ENCODE results near the gene ENOX2.

ENOX2 gene

DNA sequence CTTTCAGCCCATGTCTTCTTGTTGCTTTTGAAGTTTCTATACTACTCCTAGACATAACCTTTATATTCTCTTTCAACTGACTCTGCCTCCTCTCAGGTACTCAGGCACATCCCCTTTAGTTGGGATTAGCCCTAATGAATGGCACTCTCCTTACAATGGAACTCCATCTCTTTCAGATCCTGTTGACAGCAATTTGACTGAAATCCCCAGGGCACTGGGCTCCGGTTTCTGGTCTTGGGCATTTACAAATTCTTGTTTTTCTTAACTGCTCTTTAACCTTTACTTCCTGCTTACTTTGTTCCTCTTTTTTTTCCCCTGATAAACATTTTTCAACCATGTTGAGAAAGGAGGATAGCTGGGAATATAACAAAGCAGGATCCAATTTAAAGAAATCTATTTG is 68.9 kb downstream of the ENOX2 start:
- no peaks in the 10 kb centered on the region for H3K9me3 ChIP-seq (ENCODE audit: insufficient read depth, low read depth, low read length)

DNA sequence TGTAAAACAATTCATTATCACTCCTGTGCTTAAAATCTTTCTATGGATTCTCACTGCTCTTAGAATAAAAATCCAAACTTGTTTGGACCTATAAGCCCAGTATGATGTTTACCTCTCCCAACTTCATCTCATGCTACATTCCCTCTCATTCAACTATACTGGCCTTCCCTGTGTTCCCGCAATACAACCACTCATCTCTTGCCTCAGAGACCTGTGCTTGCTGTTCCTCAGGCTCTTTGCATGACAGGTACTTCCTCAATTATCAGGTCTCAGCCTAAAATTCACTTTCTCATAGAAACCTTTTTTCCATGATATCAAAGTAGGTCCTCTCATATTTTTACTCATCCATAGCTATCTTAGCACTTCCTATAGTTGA is 71.7 kb downstream of the ENOX2 start:
- H3F3A ChIP-seq (ENCODE audit: low read depth) = no peaks in the 10 kb centered on the region
- no peak overlapping the region for H3K9ac ChIP-seq (ENCODE audit: low read depth, low read length, poor library complexity, severe bottlenecking)
- H3K9me3 ChIP-seq (ENCODE audit: insufficient read depth, low read depth, low read length) = no peaks in the 10 kb centered on the region
- no peaks in the 10 kb centered on the region for H3K27me3 ChIP-seq (ENCODE audit: insufficient read depth, low read length, poor library complexity, severe bottlenecking)
- no peaks in the 10 kb centered on the region for H3K9me2 ChIP-seq (replicated peaks; ENCODE audit: low read depth, low read length)
- no peaks in the 10 kb centered on the region for H4K20me1 ChIP-seq (ENCODE audit: insufficient read depth, low read length, poor library complexity, severe bottlenecking)
- H3K79me2 ChIP-seq (ENCODE audit: insufficient read depth, low read length) = no peaks in the 10 kb centered on the region
- no peak for TF ChIP-seq CTCF (conservative IDR thresholded peaks at IDR 0.05; ENCODE audit: low read length)
- no peak for TF ChIP-seq EZH2phosphoT487 (IDR thresholded peaks at IDR 0.05; ENCODE audit: borderline replicate concordance)
- H3K4me1 ChIP-seq (ENCODE audit: insufficient read depth, low read length, poor library complexity, severe bottlenecking) = no peaks in the 10 kb centered on the region
- H3K36me3 ChIP-seq (ENCODE audit: insufficient read depth, low read length) = no peaks in the 10 kb centered on the region
- H2AFZ ChIP-seq (ENCODE audit: low read length) = no peak overlapping the region
- no peak overlapping the region for H3K4me2 ChIP-seq (ENCODE audit: low read depth, low read length, poor library complexity, severe bottlenecking)
- H3K4me3 ChIP-seq (ENCODE audit: low read length, poor library complexity, severe bottlenecking) = no peak overlapping the region

More for the DNA sequence above, 68.9 kb downstream of the ENOX2 start:
- no peak overlapping the region for H2AFZ ChIP-seq (ENCODE audit: low read length)
- H3F3A ChIP-seq (ENCODE audit: low read depth) = no peaks in the 10 kb centered on the region
- no peaks in the 10 kb centered on the region for H3K36me3 ChIP-seq (ENCODE audit: insufficient read depth, low read length)
- H3K4me3 ChIP-seq (ENCODE audit: low read length, poor library complexity, severe bottlenecking) = no peak overlapping the region
- no peaks in the 10 kb centered on the region for H3K79me2 ChIP-seq (ENCODE audit: insufficient read depth, low read length)
- no peaks in the 10 kb centered on the region for H3K9me2 ChIP-seq (replicated peaks; ENCODE audit: low read depth, low read length)
- H3K4me1 ChIP-seq (ENCODE audit: insufficient read depth, low read length, poor library complexity, severe bottlenecking) = no peaks in the 10 kb centered on the region
- TF ChIP-seq EZH2phosphoT487 (IDR thresholded peaks at IDR 0.05; ENCODE audit: borderline replicate concordance) (no peak), CTCF (conservative IDR thresholded peaks at IDR 0.05; ENCODE audit: low read length) (no peak)
- H3K27me3 ChIP-seq (ENCODE audit: insufficient read depth, low read length, poor library complexity, severe bottlenecking) = no peaks in the 10 kb centered on the region
- no peaks in the 10 kb centered on the region for H4K20me1 ChIP-seq (ENCODE audit: insufficient read depth, low read length, poor library complexity, severe bottlenecking)
- H3K4me2 ChIP-seq (ENCODE audit: low read depth, low read length, poor library complexity, severe bottlenecking) = no peak overlapping the region
- no peak overlapping the region for H3K9ac ChIP-seq (ENCODE audit: low read depth, low read length, poor library complexity, severe bottlenecking)

- H3F3A ChIP-seq (ENCODE audit: low read depth) = no peaks in the 10 kb centered on the region
- H3K27me3 ChIP-seq (ENCODE audit: insufficient read depth, low read length, poor library complexity, severe bottlenecking) = no peaks in the 10 kb centered on the region
- H3K4me3 ChIP-seq (ENCODE audit: low read length, poor library complexity, severe bottlenecking) = no peak overlapping the region
- no peaks in the 10 kb centered on the region for H3K9me3 ChIP-seq (ENCODE audit: insufficient read depth, low read depth, low read length)
- H2AFZ ChIP-seq (ENCODE audit: low read length) = no peak overlapping the region
- H3K9ac ChIP-seq (ENCODE audit: low read depth, low read length, poor library complexity, severe bottlenecking) = no peak overlapping the region
- TF ChIP-seq CTCF (conservative IDR thresholded peaks at IDR 0.05; ENCODE audit: low read length) (no peak), EZH2phosphoT487 (IDR thresholded peaks at IDR 0.05; ENCODE audit: borderline replicate concordance) (no peak)
- no peaks in the 10 kb centered on the region for H3K9me2 ChIP-seq (replicated peaks; ENCODE audit: low read depth, low read length)
- H3K4me2 ChIP-seq (ENCODE audit: low read depth, low read length, poor library complexity, severe bottlenecking) = no peak overlapping the region
- no peaks in the 10 kb centered on the region for H3K79me2 ChIP-seq (ENCODE audit: insufficient read depth, low read length)
- no peaks in the 10 kb centered on the region for H3K4me1 ChIP-seq (ENCODE audit: insufficient read depth, low read length, poor library complexity, severe bottlenecking)
- H3K36me3 ChIP-seq (ENCODE audit: insufficient read depth, low read length) = no peaks in the 10 kb centered on the region
- no peaks in the 10 kb centered on the region for H4K20me1 ChIP-seq (ENCODE audit: insufficient read depth, low read length, poor library complexity, severe bottlenecking)
Observed at GRCh38 chrX:130830599-130831346, 72.2 kb downstream of the ENOX2 start.
